ENCODE measurements around the gene COL5A1. TPM values are rescaled to one million over a fixed set of nuclear protein-coding genes. Genes with fewer than 3 reads are reported as not detected.

Gene COL5A1
- total RNA-seq, 1 donor from 2014 or later, result 6.1 TPM

- H3K9me3 Mint-ChIP-seq, result no peaks in the 10 kb centered on the region
- H3K4me3 Mint-ChIP-seq, result no peak overlapping the region
- H3K9ac ChIP-seq, result no peak overlapping the region
- no peaks in the 10 kb centered on the region for H3K79me2 ChIP-seq (ENCODE audit: low read depth)
- TF ChIP-seq CTCF (IDR thresholded peaks at IDR 0.05), result no peak
- TF ChIP-seq EZH2phosphoT487 (IDR thresholded peaks at IDR 0.05), result no peak
- no peak for TF ChIP-seq EZH2 (IDR thresholded peaks at IDR 0.05)
- no peak overlapping the region for H3K4me2 ChIP-seq
- H3K9me3 ChIP-seq (ENCODE audit: low read depth), result no peaks in the 10 kb centered on the region
- no peaks in the 10 kb centered on the region for H3F3A ChIP-seq (ENCODE audit: low read depth)
- H3K36me3 ChIP-seq, result no peaks in the 10 kb centered on the region
- H4K20me1 ChIP-seq (ENCODE audit: low read depth), result no peaks in the 10 kb centered on the region
- no peak overlapping the region for H3K4me3 ChIP-seq
- no peaks in the 10 kb centered on the region for H3K4me1 ChIP-seq
- no peaks in the 10 kb centered on the region for H3K36me3 Mint-ChIP-seq
- H3K4me1 Mint-ChIP-seq, result no peaks in the 10 kb centered on the region
- H3K27ac ChIP-seq, result no peak overlapping the region
- peaks cover 2% of the 10 kb centered on the region for H3K27me3 Mint-ChIP-seq (ENCODE audit: insufficient read depth, low read depth)
- no peak overlapping the region for H2AFZ ChIP-seq (replicated peaks)
- no peaks in the 10 kb centered on the region for H3K27me3 ChIP-seq
- H3K27ac Mint-ChIP-seq, result no peak overlapping the region
- DNase-seq (ENCODE audit: low spot score), result no peak
Measured at GRCh38 chr9:134823623-134824022, 182.0 kb downstream of the COL5A1 start.

DNA sequence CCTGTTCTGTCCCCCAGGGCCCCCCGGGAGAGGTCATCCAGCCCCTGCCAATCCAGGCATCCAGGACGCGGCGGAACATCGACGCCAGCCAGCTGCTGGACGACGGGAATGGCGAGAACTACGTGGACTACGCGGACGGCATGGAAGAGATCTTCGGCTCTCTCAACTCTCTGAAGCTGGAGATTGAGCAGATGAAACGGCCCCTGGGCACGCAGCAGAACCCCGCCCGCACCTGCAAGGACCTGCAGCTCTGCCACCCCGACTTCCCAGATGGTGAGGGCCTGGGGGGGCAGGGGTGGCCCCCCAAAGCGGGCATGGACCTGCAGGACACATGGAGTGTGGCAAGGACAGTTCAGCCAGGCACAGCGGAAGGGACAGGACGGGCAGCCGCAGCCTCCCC, 183.0 kb downstream of the COL5A1 start:
- H3K27me3 ChIP-seq, result no peaks in the 10 kb centered on the region
- no peaks in the 10 kb centered on the region for H3K36me3 ChIP-seq
- H3K4me1 ChIP-seq, result no peaks in the 10 kb centered on the region
- H3K27ac ChIP-seq, result no peak overlapping the region
- H3K79me2 ChIP-seq (ENCODE audit: low read depth), result no peaks in the 10 kb centered on the region
- H3K9ac ChIP-seq, result no peak overlapping the region
- Mint-ChIP-seq H3K9me3 (no peaks in the 10 kb centered on the region), H3K4me1 (no peaks in the 10 kb centered on the region), H3K4me3 (no peak overlapping the region), H3K27ac (no peak overlapping the region), H3K36me3 (no peaks in the 10 kb centered on the region), H3K27me3 (ENCODE audit: insufficient read depth, low read depth) (peaks cover 2% of the 10 kb centered on the region)
- H3K4me2 ChIP-seq, result no peak overlapping the region
- no peaks in the 10 kb centered on the region for H3F3A ChIP-seq (ENCODE audit: low read depth)
- DNase-seq (ENCODE audit: low spot score), result no peak
- no peak overlapping the region for H2AFZ ChIP-seq (replicated peaks)
- H3K9me3 ChIP-seq (ENCODE audit: low read depth), result no peaks in the 10 kb centered on the region
- no peaks in the 10 kb centered on the region for H4K20me1 ChIP-seq (ENCODE audit: low read depth)
- TF ChIP-seq CTCF (IDR thresholded peaks at IDR 0.05) (no peak), EZH2phosphoT487 (IDR thresholded peaks at IDR 0.05) (no peak), EZH2 (IDR thresholded peaks at IDR 0.05) (no peak)
- no peak overlapping the region for H3K4me3 ChIP-seq

- no peaks in the 10 kb centered on the region for H3K9me3 ChIP-seq (ENCODE audit: low read depth)
- Mint-ChIP-seq H3K4me1 (no peaks in the 10 kb centered on the region), H3K27ac (peak overlapping the region; percentile 21), H3K4me3 (no peak overlapping the region), H3K36me3 (no peaks in the 10 kb centered on the region), H3K27me3 (ENCODE audit: insufficient read depth, low read depth) (peaks cover 2% of the 10 kb centered on the region), H3K9me3 (no peaks in the 10 kb centered on the region)
- no peaks in the 10 kb centered on the region for H3K36me3 ChIP-seq
- no peaks in the 10 kb centered on the region for H3K27me3 ChIP-seq
- H3K4me3 ChIP-seq, result no peak overlapping the region
- no peak overlapping the region for H3K27ac ChIP-seq
- no peak overlapping the region for H3K4me2 ChIP-seq
- TF ChIP-seq CTCF (IDR thresholded peaks at IDR 0.05) (no peak), EZH2phosphoT487 (IDR thresholded peaks at IDR 0.05) (no peak), EZH2 (IDR thresholded peaks at IDR 0.05) (no peak)
- H3F3A ChIP-seq (ENCODE audit: low read depth), result no peaks in the 10 kb centered on the region
- H3K79me2 ChIP-seq (ENCODE audit: low read depth), result no peaks in the 10 kb centered on the region
- H4K20me1 ChIP-seq (ENCODE audit: low read depth), result no peaks in the 10 kb centered on the region
- no peak overlapping the region for H3K9ac ChIP-seq
- H3K4me1 ChIP-seq, result no peaks in the 10 kb centered on the region
- no peak for DNase-seq (ENCODE audit: low spot score)
- H2AFZ ChIP-seq (replicated peaks), result no peak overlapping the region
Measured at GRCh38 chr9:134825025-134825424, 183.4 kb downstream of the COL5A1 start.
